Measurements from ENCODE around the gene RABGEF1.

Gene RABGEF1

GRCh38 chr7:66859339-66859738 is 118.8 kb downstream of the RABGEF1 start:
- DNase-seq (ENCODE audit: low read depth in 1 of 2, low spot score in 1 of 2), result no peak
- no peak for TF ChIP-seq JUND (IDR thresholded peaks at IDR 0.05; ENCODE audit: low read depth)
- in situ Hi-C loops (cut with HindIII; ENCODE audit: low pct_unique_long_range_greater_than_20kb, low sequenced_read_pairs), result no loop called here

GRCh38 chr7:66859794-66860645 is 119.5 kb downstream of the RABGEF1 start:
- in situ Hi-C loops (cut with HindIII; ENCODE audit: low pct_unique_long_range_greater_than_20kb, low sequenced_read_pairs), result no loop called here
- no peak for TF ChIP-seq JUND (IDR thresholded peaks at IDR 0.05; ENCODE audit: low read depth)
- peak in 1 of 2 experiments; percentile 32 for DNase-seq (ENCODE audit: low read depth in 1 of 2, low spot score in 1 of 2)

- in situ Hi-C loops (cut with HindIII; ENCODE audit: low pct_unique_long_range_greater_than_20kb, low sequenced_read_pairs), result no loop called here
- no peak for TF ChIP-seq JUND (IDR thresholded peaks at IDR 0.05; ENCODE audit: low read depth)
- DNase-seq (ENCODE audit: low read depth in 1 of 2, low spot score in 1 of 2), result no peak
These were observed 120.2 kb downstream of the RABGEF1 start for GRCh38 chr7:66860767-66861166.
